Neural progenitor cell (in vitro differentiated cells): ENCODE measurements around the gene PCNX2.

ENCODE experiments used
- EZH2 ChIP-seq: fragments of 200-600 bp; sonication (generic); IDR thresholded peaks from 2 replicates; pipeline ENCODE4 v1.6.1; 2017; ENCODE audit warnings: antibody characterized with exemption, mild to moderate bottlenecking, moderate library complexity
- EZH2phosphoT487 ChIP-seq: fragments of 200-600 bp; sonication (generic); IDR thresholded peaks from 2 replicates; pipeline ENCODE4 v1.6.1; 2017; ENCODE audit warnings: antibody characterized with exemption
- TF ChIP-seq, protein P1 (sequence below): fragments of 200-600 bp; sonication (generic); IDR thresholded peaks from 2 replicates; pipeline ENCODE4 v1.5.1; 2017; ENCODE audit warnings: antibody characterized with exemption, mild to moderate bottlenecking

DNA sequence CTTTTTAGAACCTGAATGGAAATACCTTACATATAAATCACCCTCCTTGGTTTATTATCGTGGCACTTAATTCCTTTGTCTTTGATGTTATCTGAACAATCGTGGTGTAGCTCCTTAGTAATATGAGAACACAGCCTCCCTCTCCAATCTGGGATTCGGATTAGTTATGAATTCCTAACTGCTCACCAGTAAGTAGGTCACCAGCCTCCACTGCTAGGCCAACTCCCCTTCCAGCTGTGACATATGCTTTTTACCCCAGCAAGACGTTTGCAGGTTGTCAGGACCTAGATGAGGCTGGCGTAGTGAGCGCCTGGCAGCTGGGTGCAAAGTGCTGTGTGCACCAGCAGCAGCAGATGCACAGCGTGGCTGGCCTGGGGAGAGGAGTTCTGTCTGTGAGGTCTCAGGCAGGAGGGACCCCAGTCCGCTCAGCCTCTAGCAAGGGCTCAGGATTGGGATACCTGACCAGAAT, 306.9 kb downstream of the PCNX2 start:
- TF ChIP-seq, protein P1, sequence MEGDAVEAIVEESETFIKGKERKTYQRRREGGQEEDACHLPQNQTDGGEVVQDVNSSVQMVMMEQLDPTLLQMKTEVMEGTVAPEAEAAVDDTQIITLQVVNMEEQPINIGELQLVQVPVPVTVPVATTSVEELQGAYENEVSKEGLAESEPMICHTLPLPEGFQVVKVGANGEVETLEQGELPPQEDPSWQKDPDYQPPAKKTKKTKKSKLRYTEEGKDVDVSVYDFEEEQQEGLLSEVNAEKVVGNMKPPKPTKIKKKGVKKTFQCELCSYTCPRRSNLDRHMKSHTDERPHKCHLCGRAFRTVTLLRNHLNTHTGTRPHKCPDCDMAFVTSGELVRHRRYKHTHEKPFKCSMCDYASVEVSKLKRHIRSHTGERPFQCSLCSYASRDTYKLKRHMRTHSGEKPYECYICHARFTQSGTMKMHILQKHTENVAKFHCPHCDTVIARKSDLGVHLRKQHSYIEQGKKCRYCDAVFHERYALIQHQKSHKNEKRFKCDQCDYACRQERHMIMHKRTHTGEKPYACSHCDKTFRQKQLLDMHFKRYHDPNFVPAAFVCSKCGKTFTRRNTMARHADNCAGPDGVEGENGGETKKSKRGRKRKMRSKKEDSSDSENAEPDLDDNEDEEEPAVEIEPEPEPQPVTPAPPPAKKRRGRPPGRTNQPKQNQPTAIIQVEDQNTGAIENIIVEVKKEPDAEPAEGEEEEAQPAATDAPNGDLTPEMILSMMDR, result no peak
- TF ChIP-seq EZH2, result no peak
- TF ChIP-seq EZH2phosphoT487, result no peak
